DOHH2 (cell line): ENCODE results near the gene ZNF213.
A peak's percentile ranks its signal among the peaks of the same experiment; 100 is the strongest.

ENCODE experiments used
- H3F3A ChIP-seq: fragments of 200-600 bp; sonication (generic), shearing (Covaris generic); 2 replicates; pipeline ENCODE4 v1.6.0; 2016; ENCODE audit warnings: antibody characterized with exemption, mild to moderate bottlenecking; ENCODE audit not compliant: control insufficient read depth, insufficient read depth
- H3K27ac ChIP-seq: fragments of 200-600 bp; sonication (generic); 2 replicates; pipeline ENCODE4 v1.5.1; 2014; ENCODE audit warnings: low read depth, mild to moderate bottlenecking, low read length, moderate library complexity
- H3K27me3 ChIP-seq: fragments of 200-600 bp; sonication (generic); 2 replicates; pipeline ENCODE4 v1.6.1; 2014; ENCODE audit warnings: mild to moderate bottlenecking, low read length, mixed read lengths; ENCODE audit not compliant: control insufficient read depth
- H3K36me3 ChIP-seq: fragments of 200-600 bp; sonication (generic); 2 replicates; pipeline ENCODE4 v1.6.1; 2014; ENCODE audit warnings: mild to moderate bottlenecking, low read length, moderate library complexity, mixed read lengths; ENCODE audit not compliant: control insufficient read depth
- H3K4me1 ChIP-seq: fragments of 200-600 bp; sonication (generic); 2 replicates; pipeline ENCODE4 v1.6.1; 2014; ENCODE audit warnings: mild to moderate bottlenecking, low read length, mixed read lengths; ENCODE audit not compliant: control insufficient read depth
- H3K4me2 ChIP-seq: fragments of 200-600 bp; sonication (generic); 2 replicates; pipeline ENCODE4 v1.6.0; 2014; ENCODE audit warnings: mild to moderate bottlenecking, low read length, moderate library complexity
- H3K4me3 ChIP-seq: fragments of 200-600 bp; sonication (generic); 2 replicates; pipeline ENCODE4 v1.5.1; 2014; ENCODE audit warnings: mild to moderate bottlenecking, low read length, mixed read lengths
- H3K79me2 ChIP-seq: fragments of 200-600 bp; sonication (generic); 2 replicates; pipeline ENCODE4 v1.6.1; 2014; ENCODE audit warnings: mild to moderate bottlenecking, low read length, mixed read lengths; ENCODE audit not compliant: control insufficient read depth
- H3K9me2 ChIP-seq: fragments of 200-600 bp; sonication (generic); replicated peaks from 2 replicates; pipeline ENCODE4 v1.6.1; 2014; ENCODE audit warnings: mild to moderate bottlenecking, low read length, mixed read lengths; ENCODE audit not compliant: control insufficient read depth
- H3K9me3 ChIP-seq: fragments of 200-600 bp; sonication (generic); 2 replicates; pipeline ENCODE4 v1.6.1; 2014; ENCODE audit warnings: antibody characterized with exemption, low read length, mixed read lengths; ENCODE audit not compliant: control insufficient read depth, insufficient read depth
- H4K20me1 ChIP-seq: fragments of 200-600 bp; sonication (generic); 2 replicates; pipeline ENCODE4 v1.6.0; 2014; ENCODE audit warnings: low read depth, mild to moderate bottlenecking, antibody characterized with exemption, low read length, moderate library complexity; ENCODE audit not compliant: control insufficient read depth, insufficient read depth
- EZH2phosphoT487 ChIP-seq: fragments of 200-600 bp; sonication (generic); IDR thresholded peaks from 2 replicates; pipeline ENCODE4 v1.6.1; 2017; ENCODE audit warnings: borderline replicate concordance, mild to moderate bottlenecking, antibody characterized with exemption, low read length, moderate library complexity, mixed read lengths
- TF ChIP-seq, protein P1 (sequence below): fragments of 200-600 bp; sonication (generic); IDR thresholded peaks from one replicate; pipeline ENCODE4 v1.5.1; 2014; ENCODE audit warnings: antibody characterized with exemption, mild to moderate bottlenecking, low read depth, low read length; ENCODE audit not compliant: poor library complexity, severe bottlenecking

ZNF213 gene

DNA sequence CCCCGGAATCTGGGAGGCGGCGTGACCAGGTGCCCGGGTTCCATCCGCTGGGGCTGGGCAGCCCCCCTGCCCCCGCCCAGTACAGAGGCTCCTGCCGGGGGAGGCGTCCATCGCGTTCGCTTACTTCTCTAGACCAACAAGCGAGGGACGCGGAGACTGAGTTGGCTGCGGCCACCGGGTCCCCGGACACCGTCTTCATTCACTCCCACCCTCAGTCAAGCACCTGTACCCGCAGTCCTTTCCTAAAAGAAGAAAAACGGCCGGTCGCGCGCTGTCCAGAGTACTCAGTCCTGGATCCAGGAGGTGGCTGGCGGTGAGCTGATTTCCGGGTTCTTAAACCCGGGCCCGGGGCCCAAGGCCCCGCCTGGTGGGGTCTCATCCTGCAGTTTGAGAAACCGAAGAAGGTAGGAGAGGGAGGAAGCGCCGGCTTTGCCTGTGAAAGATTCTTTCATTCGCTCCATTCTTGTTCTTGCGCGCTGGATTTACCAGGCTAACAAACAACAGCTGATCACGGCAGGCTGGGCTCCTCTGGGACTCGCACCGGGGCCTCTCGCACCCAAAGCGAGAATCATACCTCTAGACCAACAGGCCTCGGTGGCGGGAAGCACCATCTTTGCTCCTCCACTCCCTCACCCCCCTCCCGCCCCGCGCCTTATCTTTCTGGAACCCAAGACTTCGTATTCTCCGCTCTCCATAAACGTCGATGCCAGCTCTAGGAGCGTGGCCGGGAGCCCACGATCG, 35.8 kb downstream of the ZNF213 start:
- peak; percentile 82; the same call in 1 of the 2 replicates for TF ChIP-seq EZH2phosphoT487
- TF ChIP-seq, protein P1, sequence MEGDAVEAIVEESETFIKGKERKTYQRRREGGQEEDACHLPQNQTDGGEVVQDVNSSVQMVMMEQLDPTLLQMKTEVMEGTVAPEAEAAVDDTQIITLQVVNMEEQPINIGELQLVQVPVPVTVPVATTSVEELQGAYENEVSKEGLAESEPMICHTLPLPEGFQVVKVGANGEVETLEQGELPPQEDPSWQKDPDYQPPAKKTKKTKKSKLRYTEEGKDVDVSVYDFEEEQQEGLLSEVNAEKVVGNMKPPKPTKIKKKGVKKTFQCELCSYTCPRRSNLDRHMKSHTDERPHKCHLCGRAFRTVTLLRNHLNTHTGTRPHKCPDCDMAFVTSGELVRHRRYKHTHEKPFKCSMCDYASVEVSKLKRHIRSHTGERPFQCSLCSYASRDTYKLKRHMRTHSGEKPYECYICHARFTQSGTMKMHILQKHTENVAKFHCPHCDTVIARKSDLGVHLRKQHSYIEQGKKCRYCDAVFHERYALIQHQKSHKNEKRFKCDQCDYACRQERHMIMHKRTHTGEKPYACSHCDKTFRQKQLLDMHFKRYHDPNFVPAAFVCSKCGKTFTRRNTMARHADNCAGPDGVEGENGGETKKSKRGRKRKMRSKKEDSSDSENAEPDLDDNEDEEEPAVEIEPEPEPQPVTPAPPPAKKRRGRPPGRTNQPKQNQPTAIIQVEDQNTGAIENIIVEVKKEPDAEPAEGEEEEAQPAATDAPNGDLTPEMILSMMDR, result no peak

DNA sequence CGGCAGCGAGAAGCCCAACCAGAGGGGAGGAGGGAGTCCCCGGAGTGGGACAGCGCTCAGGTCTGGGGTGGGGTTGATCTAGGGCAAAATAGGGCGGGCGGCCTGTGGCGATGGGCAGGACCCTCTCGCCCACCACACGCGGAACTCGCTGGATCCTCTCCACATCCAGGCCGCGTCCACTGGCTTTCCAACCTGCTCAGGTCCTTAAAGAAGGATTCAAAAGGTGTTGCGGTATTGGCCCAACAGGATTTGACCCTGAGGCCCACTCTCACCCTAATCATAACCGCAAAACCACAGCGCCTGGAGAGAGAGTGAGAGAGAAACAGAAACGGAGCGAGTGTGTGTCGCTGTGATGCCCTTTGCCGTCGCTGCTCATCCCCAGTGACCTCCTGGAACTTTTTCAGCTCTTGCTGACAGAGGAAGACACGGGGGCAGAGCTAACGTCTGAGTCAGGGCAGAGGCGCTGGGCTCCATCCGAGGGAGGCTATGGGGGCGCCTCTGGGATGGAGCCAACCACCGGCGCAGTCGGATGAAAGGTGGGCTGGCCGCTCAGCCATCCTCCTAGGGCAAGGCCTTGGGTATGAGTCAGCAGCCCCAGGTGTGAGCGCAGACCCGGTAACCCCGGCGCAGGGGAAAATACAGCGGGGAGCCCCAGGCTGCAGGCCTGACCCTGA, 36.5 kb downstream of the ZNF213 start:
- Histone ChIP-seq H3K9me2 (no peaks in the 10 kb centered on the region), H3K4me2 (peak overlapping the region; percentile 60), H3K27me3 (peaks cover 47% of the 10 kb centered on the region), H3K79me2 (no peaks in the 10 kb centered on the region), H4K20me1 (no peaks in the 10 kb centered on the region), H3F3A (no peaks in the 10 kb centered on the region), H3K36me3 (no peaks in the 10 kb centered on the region), H3K9me3 (no peaks in the 10 kb centered on the region), H3K27ac (no peak overlapping the region), H3K4me3 (peak overlapping the region; percentile 55), H3K4me1 (peaks cover 49% of the 10 kb centered on the region)
- TF ChIP-seq EZH2phosphoT487, result no peak; the same call in 1 of the 2 replicates

More for the DNA sequence above, 35.8 kb downstream of the ZNF213 start:
- H3F3A ChIP-seq, result no peaks in the 10 kb centered on the region
- no peak overlapping the region for H3K27ac ChIP-seq
- no peaks in the 10 kb centered on the region for H3K79me2 ChIP-seq
- H3K4me1 ChIP-seq, result peaks cover 52% of the 10 kb centered on the region
- peaks cover 42% of the 10 kb centered on the region for H3K27me3 ChIP-seq
- H3K9me3 ChIP-seq, result no peaks in the 10 kb centered on the region
- no peaks in the 10 kb centered on the region for H4K20me1 ChIP-seq
- H3K36me3 ChIP-seq, result no peaks in the 10 kb centered on the region
- no peaks in the 10 kb centered on the region for H3K9me2 ChIP-seq
- 0 out of 2 replicates have a peak overlapping the region, but pooled peaks have one; percentile 55 for H3K4me3 ChIP-seq
- peak overlapping the region; percentile 60 for H3K4me2 ChIP-seq

- Histone ChIP-seq H3K27me3 (peaks cover 47% of the 10 kb centered on the region), H3K4me2 (peak overlapping the region; percentile 60), H4K20me1 (no peaks in the 10 kb centered on the region), H3K9me2 (no peaks in the 10 kb centered on the region), H3K4me3 (peak overlapping the region; percentile 55), H3K4me1 (peaks cover 49% of the 10 kb centered on the region), H3K79me2 (no peaks in the 10 kb centered on the region), H3K9me3 (no peaks in the 10 kb centered on the region), H3K36me3 (no peaks in the 10 kb centered on the region), H3K27ac (no peak overlapping the region), H3F3A (no peaks in the 10 kb centered on the region)
- TF ChIP-seq, protein P1, result no peak
Observed at GRCh38 chr16:3171855-3172593, 37.2 kb downstream of the ZNF213 start.
